ENCODE data around the gene TBC1D9.

- TF ChIP-seq CTCF (IDR thresholded peaks at IDR 0.05; ENCODE audit: insufficient read depth, low read length, poor library complexity, severe bottlenecking) (no peak), EZH2phosphoT487 (conservative IDR thresholded peaks at IDR 0.05; ENCODE audit: low read length) (no peak)
Measured at GRCh38 chr4:140764785-140765392, 8.7 kb upstream of the TBC1D9 start.

Data from SU-DHL-6 (cell line).